GM21360 (cell line): ENCODE data around the gene SNRPD3.
"Not testable (repeated sequence)": the region's sequence is repeated elsewhere in the genome, so short reads cannot be mapped to it uniquely, and the experiment has no call there.

Experiments
- ATAC-seq: cut with Tn5 transposase; IDR thresholded peaks from one replicate; pipeline ENCODE4 v1.9.1; 2021; ENCODE audit warnings: mild to moderate bottlenecking, moderate library complexity; ENCODE audit not compliant: unreplicated experiment

The SNRPD3 gene

DNA sequence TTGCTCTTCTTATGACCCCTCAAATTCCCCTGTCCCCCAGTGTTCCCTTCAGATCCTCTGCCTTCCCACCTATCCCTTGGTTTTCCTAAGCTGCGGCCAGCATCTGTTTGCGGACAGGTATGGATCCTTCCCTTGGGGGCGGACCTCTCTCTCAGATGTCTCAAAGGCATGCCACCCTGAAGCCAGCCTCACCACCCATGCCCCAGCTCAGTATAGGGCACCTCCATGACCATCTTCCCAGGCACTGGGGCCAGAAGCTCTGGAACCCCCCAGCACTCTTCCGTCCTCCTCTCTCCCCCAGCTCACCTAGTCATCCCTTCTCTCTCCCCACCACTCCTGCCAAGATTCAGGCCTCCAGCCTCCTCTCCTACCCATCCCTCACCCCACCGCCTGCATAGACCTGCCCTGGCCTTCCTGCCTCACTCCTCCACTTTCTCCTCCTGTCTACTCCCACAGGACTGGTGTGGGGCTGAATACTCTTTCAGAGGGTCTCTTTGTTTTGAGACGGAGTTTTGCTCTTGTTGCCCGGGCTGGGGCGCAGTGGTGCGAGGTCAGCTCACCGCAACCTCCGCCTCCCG, 34.9 kb downstream of the SNRPD3 start:
- ATAC-seq, result no peak

GRCh38 chr22:24591286-24591830, 35.6 kb downstream of the SNRPD3 start:
- ATAC-seq, result no peak

- ATAC-seq, result no peak
Observed at GRCh38 chr22:24592058-24592850, 36.5 kb downstream of the SNRPD3 start.

DNA sequence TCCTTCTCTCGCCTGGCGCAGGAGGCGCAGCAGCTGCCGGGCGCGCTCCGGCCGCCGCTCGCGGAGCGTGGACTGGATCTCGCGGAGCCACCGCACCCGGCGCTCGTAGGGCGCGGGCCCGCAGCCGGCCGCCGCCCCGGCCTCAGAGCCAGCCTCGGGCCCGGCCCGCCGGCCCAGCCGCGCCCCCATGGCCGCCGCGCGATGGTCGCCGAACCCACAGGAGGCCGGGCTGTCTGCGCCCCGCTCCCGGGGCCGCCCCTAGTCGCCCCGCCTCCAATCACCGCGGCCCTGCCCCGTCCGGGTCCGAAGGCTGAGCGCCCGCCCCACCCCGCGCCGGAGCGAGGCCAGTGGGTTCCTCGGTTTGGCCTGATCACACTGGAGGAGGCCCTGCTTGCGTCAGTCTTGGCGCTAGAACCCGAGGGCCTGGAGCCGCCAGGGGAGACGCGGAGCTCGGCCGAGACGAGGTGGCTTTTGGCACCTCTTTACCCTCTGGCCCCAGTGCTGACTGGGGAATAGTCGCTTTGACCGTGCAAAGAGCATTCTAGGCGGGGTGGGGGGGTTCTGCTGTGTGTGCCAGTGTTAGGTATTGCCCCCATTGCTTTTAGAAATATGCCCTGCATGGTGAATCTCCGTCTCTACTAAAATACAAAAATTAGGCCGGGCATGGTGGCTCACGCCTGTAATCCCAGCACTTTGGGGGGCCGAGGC, 37.2 kb downstream of the SNRPD3 start, which contains the start of gene LRRC75B:
TSS of gene LRRC75B (minus strand) at position 223 of the 708 bp plus-strand sequence. CDS start at position 189, 34 bp downstream.
- peak; percentile 62 for ATAC-seq

- not testable (repeated sequence) for ATAC-seq
Observed at GRCh38 chr22:24593559-24593835, 37.7 kb downstream of the SNRPD3 start.

DNA sequence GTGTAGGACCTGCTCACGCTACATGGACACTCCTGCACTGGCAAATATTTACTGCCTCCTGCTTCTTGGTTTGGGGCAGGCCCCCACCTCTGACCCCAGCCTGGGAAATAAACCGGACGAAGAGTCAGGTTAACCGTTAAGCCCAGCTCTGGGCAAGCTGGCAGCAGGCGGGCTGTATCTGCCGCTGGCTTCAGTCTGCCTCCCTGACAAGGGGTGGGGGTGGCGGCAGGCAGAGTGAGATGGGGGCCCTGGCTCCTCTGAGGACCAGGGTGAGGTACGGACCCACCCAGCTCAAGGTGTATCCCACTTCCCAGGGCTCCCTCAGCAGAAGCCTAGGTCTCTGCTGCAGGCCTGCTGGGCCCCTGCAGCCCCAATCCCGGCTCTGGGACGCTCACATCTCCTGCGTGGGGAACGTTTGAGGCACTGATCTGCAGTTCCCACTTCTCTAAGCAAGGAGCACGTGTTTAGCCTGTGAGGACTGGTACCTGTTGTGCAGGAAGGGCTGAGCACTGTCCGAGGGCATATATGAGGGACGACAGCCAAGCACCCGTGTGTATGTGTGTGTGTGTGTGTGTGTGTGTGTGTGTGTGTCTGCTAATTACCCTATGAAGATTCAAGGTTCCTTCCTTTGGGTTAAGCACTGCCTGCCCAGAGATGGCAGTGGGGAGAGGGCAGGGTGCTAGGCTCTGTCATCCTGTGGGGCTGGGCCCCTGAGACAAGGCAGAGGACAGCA, 38.2 kb downstream of the SNRPD3 start:
- no peak for ATAC-seq

DNA sequence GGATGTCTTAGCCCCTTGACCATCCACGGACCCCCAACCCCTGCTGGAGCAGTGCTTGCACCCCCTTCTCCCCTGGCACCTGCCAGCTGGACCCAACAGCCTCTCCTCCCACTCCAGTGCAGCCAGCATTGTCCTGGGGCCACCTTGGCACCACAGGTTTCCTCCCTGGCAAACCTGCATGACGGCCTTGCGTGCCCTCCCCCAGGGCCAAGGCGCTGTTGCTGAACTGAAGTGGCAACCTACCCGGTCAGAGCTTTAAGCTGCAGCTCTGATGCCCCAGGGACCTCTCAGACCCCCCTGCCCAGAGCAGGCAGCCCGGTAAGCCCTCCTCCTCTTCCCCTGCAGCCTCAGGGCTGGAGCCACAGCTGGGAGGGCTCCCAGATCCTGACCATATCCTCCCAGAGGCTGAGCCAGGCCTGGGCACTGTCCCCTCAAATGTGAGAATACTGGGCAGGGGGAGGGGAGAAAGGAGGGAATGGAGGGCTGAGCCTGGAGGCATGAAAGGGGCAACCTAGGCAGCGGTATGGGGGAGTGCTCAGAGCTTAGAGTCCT, 38.8 kb downstream of the SNRPD3 start:
- no peak for ATAC-seq

DNA sequence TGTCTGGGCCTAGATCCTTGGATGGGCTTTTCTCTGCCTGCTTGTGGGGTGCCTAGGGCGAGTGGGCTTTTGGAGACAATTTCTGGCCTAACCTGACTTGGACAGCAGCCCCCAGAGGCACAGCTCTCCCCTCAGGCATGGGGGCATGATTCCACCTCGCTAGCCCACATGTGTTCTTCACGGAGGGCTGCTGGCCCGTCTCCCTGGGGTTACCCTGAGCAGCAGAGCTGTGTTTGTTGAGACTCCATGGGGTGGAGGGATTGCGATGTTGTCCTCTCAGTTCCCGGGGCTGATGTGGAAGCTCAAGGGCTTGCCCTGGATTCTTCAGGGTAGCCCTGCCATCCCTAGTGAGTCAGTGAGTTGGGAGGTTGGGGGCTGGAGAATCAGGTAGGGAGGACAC, 39.4 kb downstream of the SNRPD3 start:
- ATAC-seq, result no peak

DNA sequence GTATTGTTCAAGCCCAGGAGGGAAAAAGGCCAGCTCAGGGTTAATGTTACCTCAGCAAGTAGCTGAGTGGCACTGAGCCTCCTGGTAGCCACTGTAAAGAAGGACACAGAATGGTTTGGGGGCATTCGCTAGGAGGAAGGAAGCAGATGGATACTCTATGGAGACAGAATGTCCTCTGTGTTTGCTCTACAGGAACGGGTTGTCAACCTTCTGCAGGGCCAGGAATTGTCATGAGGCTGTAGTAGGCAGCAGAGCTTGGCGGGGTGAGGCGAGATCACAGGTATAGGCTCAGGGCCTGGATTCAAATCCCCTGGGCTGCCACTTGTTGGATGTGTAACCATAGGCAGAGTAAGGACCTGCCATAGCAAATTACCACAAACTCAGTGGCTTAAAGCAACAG, 40.1 kb downstream of the SNRPD3 start:
- no peak for ATAC-seq

GRCh38 chr22:24597076-24597475, 41.3 kb downstream of the SNRPD3 start:
- not testable (repeated sequence) for ATAC-seq

GRCh38 chr22:24599514-24599913, 43.7 kb downstream of the SNRPD3 start:
- ATAC-seq, result no peak

- ATAC-seq, result not testable (repeated sequence)
Observed at GRCh38 chr22:24599958-24600715, 44.3 kb downstream of the SNRPD3 start.

GRCh38 chr22:24601217-24602104, 45.7 kb downstream of the SNRPD3 start:
- ATAC-seq, result no peak

DNA sequence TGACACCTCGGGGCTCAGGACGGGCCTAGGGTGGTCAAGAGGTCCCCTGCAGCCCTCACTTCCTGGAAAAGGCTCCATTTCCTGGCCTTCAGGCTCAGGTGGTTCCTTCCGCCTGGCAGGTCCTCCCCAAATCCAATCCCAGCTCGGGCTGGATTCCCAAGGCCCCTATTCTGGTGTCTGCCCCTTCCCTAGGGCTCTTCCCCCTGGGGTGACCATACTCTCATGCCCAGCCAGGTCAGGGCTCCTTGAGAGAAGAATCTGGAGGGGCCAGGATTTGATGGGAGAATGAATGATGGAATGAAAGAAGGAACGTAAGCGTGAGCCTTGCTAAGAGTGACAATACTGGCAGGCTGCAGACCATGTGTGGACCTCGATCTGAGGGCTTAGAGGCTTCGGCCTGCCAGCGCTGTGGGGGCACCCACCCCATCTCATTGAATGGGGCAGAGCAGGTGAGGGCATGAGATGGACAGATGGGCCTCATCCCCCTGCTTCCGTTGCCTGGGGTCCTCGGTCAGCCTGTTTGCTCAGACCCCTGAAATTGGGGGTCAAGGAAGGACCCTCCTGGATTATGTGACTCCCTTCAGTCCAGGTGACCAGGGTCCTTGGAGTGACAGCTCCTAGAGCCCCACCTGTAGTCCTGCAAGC, 46.4 kb downstream of the SNRPD3 start:
- not testable (repeated sequence) for ATAC-seq

- ATAC-seq, result not testable (repeated sequence)
Observed at GRCh38 chr22:24602847-24603769, 47.3 kb downstream of the SNRPD3 start, which contains the start of gene GGT1. Gene GGT1, plus strand, starts transcription at chr22:24603193. Its CDS starts 7,889 bp downstream, at chr22:24611082.

DNA sequence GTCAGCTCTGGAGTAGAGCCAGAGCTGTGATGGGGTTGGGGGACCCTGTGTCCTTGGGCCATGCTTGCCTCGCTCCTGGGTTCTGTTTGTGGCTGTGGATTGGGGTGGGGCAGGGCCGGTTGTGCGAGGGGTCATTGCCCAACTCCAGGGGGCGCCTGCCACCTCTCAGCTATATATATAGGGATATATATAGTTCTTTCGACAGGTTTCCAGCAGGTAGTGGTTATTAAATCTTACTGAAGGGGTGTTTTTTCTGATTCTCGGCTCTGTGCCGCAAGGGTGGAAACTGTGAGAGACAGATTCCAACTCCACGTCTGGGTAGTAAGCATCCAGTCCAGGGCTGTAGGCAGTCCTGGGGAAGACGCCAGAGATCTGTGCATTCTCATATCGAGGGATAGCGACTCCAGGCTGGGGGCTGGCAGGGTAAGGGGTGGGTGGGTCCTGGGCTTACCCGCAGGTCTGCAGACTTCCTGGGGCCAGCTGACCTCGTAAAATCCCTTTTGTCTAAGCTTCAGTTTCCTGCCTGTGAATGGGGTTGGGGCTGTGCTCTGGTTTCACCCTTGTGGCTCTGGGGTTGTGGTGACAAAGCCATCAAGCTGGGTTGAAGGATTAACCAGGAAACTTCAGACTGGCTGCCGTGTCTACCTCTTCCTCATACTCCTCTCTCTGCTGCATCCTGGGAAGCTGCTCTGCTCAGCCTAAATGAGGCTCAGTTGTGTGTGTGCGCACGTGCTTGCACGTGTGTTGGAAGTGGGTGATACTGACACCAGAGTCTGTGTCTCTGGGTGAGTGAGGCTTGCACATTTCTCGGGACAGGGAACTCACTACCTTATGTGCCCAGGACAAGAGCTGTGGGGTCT, 48.2 kb downstream of the SNRPD3 start:
- not testable (repeated sequence) for ATAC-seq
